NCI-H2081 (cell line): ENCODE measurements around the gene MMP11.

Experiments
- DNase-seq, 2 experiments: peaks; one replicate each; lab custom pipeline; 2025; lab: John Stamatoyannopoulos, UW

The MMP11 gene

GRCh38 chr22:23801886-23802377, 29.3 kb downstream of the MMP11 start:
- DNase-seq = no peak

DNA sequence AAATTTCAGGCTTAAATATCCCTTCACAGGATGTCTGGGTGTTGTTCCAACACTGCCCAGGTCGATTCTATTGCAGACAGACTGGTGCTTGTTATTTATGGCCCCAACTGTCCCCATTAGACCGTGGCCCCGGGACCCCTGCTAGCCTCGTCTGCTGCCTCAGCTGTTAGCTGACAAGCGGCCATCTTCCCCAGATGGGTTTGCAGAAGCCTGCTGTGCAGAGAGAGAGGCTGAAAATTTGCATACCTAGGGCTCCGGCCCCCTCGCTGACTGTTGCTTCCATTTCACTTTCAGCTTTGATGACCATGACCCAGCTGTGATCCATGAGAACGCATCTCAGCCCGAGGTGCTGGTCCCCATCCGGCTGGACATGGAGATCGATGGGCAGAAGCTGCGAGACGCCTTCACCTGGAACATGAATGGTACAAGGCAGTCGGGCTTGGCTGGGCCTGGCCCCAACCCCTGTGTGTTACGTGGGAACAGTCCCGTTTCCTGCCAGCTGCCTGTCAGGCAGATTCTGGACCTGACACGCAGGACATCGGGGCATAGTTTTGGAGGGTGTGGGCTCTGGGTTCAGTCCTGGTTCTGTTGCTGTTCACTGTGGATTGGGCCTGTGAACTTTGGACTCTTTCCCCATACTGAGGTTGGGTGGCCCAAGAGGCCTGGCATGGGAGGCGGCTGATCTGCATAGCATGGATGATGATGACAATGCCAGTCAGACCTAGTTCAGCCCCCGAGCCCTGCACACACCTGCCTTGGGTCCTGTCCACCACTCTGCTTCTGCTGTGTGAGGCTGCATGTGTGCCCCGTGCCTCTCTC, 30.6 kb downstream of the MMP11 start:
- no peak for DNase-seq

GRCh38 chr22:23804781-23805291, 32.2 kb downstream of the MMP11 start:
- DNase-seq = no peak

DNA sequence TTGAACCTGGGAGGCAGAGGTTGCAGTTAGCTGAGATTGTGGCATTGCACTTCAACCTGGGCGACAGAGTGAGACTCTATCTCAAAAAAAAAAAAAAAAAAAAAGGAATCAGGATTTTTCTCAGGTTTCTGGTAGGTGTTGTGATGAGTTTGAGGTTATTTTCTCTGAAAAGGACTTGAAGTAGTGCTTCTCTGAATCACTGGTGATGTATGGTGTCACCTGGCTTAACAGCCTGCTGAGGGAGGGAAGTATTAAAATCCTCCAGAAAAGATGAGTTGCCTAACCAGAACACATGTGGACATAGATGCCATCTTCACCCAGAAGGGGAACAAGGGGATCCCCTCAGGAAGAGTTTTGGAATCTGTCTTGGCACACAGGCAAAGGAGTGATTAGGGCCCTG, 34.2 kb downstream of the MMP11 start:
- no peak for DNase-seq

- DNase-seq = no peak
Measured at GRCh38 chr22:23812378-23812777, 39.7 kb downstream of the MMP11 start.

GRCh38 chr22:23815541-23816155, 43.0 kb downstream of the MMP11 start:
- DNase-seq = no peak

DNA sequence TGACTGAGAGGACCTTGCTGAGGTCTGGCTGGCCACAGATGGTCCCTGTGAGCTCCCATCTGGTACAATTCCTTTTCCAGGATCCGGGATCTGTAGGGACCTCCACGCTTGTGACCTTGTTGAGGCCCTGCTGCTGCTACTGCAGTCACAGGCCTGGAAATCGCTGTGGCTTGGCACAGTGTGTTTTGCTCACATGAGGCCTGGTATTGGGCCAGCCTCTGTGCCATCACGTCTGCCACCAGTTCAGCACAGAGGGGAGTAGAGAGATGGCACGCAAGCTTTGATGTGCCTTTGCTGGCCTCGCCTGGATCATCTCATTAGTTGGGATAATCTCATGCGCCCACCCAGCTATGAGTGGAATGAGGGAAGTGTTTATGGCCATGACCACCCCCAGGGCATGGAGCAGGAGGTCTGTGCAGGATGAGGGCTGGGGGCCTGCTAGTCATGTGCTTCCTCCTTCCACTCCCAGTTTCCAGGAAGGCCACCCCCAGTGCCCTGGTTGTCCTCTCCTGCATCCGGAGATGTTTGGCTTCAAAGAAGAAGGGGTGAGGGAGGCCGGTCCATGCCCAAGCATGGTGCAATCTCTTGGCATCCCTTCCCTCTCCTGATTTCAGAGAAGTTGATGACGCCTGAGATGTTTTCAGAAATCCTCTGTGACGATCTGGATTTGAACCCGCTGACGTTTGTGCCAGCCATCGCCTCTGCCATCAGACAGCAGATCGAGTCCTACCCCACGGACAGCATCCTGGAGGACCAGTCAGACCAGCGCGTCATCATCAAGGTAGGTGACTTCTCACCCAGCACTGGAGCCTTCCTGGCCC, 43.7 kb downstream of the MMP11 start:
- DNase-seq = no peak

- no peak for DNase-seq
Measured at GRCh38 chr22:23817146-23817545, 44.5 kb downstream of the MMP11 start.

DNA sequence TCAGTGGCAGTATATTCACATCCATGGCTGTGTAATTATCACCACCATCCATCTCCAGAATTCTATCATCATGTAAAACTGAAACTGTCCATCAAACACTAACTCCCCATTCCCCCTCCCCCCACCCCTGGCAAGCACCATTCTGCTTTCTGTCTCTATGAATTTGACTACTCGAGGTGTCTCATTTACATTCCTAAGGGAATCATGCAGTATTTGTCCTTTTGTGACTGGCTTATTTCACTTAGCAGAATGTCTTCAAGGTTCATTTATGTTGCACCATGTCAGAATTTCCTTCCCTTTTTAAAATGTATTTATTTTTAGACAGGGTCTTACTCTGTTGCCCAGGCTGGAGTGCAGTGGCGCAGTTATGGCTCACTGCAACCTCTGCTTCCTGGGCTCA, 45.9 kb downstream of the MMP11 start:
- no peak for DNase-seq

GRCh38 chr22:23820748-23821211, 48.1 kb downstream of the MMP11 start:
- no peak for DNase-seq

- DNase-seq = no peak
Measured at GRCh38 chr22:23822101-23822671, 49.5 kb downstream of the MMP11 start.

GRCh38 chr22:23823331-23823791, 50.7 kb downstream of the MMP11 start:
- no peak for DNase-seq

DNA sequence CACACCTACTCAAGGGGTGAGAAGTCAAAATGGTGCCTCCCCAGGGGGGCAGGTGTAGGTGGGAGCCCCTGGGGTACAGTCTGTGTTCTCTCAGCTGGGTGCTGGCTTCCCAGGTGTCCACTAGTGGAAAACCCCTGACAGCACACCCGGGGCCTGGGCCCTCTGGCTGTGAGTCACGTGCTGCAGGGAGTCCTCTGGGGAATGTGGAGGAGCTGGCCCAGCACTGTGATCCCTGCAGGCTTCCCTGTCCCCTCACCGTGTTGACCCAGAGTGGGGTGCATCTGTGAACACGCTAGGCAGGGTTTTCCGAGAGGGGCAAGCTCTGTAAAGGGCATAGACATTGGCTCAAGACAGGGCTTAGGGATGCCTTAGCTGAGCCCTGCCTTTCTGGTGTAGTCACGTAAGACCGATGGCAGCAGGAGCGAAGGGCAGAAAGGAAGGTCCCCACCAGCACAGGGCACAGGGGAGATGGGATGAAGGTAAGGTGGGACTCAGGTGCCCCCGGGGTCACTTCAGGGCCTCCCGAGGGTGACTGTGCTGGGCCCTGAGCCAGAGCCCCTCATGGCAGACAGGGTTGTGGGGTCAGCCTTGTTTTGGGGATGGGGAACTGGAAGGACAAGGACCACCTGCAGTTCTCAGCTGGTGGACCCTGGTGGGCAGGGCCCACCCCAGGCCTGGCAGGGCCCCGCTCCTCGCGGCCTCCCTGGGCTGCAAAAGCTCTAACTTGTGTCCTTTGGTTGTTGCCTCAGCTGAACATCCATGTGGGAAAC, 52.0 kb downstream of the MMP11 start:
- DNase-seq = no peak

DNA sequence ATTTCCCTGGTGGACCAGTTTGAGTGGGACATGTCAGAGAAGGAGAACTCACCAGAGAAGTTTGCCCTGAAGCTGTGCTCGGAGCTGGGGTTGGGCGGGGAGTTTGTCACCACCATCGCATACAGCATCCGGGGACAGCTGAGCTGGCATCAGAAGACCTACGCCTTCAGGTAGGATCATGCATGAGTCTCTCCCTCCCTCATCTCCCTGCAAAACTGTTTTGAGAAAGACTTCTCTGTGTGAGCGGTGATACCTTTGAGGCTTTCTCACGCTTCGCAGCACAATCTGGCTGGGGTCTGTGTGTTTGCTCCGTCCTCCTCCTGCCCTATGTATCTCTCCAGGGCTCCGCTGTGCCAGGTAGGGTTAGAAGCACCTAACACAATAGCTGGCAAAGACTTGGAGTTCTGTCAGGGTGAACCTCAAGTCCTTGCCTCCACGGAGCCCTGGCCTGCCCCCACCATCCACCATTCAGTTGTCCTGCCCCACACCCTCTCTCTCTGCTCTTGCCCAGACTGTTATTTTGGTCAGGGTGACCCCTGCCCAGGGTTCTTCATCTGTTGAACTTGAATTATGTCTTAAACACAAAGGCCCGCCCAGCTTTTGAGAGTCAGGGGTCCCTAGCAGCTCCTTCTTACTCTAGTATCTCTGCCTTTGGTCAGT, 52.7 kb downstream of the MMP11 start:
- no peak for DNase-seq

DNA sequence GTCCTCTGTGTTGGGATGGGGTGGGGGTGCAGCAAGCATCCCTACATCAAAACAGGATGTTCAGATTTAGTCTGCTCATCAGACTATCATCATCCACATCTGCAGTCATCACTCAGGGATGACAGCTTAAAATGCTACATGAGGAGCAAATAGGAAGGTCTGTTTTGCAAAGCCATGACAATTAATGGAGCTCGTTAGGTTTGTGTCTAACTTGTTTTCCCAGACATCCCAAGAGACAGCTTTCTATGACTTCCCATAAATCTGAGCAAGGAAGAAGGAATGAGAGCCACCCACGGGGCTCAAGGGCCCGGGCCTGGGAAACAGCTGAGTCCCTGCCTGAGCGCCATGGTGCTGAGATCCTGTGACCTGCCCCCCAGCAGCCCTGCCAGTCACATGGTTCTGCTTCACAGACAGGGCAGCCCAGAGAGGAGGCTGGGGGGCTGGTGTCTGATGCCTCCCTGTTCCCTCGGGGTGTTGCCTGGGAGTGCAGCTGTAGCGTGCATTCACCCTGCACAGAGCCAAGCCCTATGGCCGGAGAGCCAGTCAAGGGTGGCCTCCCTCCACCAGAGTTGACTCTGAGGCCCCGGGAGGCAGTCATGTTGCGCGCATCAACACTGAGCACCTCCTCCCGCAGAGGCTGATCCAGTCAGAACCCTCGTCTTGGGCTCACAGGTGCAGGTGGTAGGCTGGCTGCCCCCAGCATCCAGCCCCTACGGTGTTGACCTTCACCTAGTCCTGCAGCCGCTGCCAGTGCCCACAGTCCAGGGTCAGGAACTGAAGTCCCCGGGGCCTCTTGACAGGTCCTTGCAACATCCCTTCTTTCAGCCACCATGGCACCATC, 54.1 kb downstream of the MMP11 start:
- DNase-seq = no peak

DNA sequence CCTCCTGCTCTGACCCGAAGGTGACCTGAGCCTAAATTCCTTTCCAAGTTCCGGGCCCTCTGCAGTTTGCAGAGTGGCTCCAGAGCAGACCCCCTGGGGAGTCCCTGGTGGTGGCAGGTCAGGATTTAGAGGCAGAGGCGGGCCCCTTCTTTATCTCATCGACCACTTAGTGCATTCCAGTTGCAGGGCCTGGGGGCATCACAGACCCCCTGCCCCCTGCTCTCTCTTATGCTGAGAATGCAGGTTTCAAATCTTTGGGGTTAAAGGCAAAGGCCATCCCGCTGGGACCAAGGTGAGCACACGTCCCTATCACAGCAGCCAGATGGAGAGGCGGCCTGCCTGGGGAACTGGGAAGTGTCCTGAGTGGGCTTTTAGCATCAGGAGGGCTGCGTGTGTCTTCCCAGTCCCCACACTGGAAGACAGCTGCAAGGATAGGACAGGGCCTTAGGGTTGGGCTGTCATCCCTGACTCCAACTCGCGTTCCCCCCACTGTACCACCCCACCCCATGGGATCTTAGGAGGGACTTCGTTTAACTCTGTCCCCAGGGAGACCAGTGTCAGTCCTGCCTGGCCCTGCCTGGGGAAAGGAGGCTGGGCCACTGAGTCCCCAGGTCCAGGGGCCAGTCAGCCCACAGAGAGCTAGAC, 54.8 kb downstream of the MMP11 start:
- no peak for DNase-seq

DNA sequence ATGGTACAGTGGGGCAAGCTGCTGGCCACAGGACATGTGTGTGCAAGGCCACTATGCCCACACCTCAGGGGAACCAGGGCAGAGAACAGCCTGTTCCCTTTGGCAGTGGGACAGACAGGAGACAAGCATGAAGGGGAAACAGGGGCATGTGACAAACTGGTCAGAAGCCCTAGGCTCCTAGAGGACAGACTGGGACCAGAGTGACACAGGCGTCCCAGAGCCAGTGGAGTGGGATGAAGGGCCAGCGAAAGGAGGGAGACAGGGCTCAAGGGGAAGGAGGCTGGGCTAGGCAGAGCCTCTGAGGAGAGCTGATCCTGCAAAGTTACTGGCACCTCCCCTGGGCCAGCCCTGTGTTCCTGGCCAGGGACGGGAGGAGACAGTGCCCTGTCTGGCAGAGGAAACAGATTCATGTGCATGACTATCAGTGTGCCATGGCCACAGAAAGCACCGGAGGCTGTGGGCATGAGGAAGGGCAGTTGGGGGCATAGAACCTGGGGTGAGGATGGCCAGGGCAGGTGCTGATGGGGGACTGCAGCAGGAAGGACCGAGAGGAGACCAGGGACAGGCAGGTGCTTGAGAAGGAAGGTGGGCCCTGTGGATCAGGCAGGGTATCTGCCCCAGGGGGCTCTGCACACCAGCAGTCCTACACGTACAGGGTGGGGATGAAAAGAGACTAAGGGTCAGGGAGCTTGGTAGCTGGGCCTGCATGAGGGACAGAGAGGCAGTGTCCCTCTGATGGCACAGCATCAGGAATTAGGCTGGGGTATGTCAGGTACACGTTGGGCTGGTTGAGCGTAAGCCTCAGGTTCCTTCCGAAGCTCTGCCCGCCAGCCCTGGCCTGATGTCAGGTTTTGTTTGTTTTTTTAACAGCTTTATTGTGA, 56.4 kb downstream of the MMP11 start:
- DNase-seq = no peak

DNA sequence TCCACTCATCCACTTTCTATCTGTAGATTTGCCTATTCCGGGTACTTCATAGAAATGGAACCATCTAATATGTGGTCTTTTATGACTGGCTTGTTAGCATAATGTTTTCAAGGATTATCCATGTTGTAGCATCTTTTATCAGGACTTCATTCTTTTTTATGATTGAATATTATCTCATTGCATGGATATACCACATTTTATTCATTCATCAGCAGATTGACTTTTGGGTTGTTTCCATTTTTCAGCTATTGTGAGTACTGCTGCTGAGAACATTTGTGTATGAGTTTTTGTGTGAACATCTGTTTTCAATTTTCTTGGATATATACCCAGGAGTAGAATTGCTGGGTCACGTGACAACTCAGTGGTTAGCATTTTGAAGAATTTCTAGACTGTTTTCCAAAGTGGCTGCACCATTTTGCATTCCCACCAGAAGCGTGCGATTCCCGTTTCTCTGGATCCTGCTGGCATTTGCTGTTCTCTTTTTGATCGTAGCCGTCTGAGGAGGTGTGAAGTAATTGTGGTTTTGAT, 57.3 kb downstream of the MMP11 start:
- DNase-seq = no peak
